Ovary (tissue), 9 donors: ENCODE results near the gene TRAF5. TPM values are rescaled to one million over a fixed set of nuclear protein-coding genes. Genes with fewer than 3 reads are reported as not detected.

Experiments
- DNase-seq, 5 donors: peaks; one replicate each; pipeline ENCODE4 v3.0.0-alpha.2; 2019 to 2020
- H3K27ac ChIP-seq, 2 donors: fragments of 200-600 bp; one replicate each; pipeline versions ENCODE4 v1.5.1 to v1.8.0; 2019 to 2022
- H3K27me3 ChIP-seq: fragments of 200-600 bp; one replicate; pipeline ENCODE4 v1.8.0; 2022
- H3K36me3 ChIP-seq: fragments of 200-600 bp; sonication (generic); one replicate; pipeline ENCODE4 v1.5.1; 2019
- H3K4me1 ChIP-seq: one replicate; pipeline ENCODE4 v1.8.1; 2013; ENCODE audit warnings: mild to moderate bottlenecking, moderate library complexity; ENCODE audit not compliant: insufficient read depth
- H3K4me3 ChIP-seq: fragments of 200-600 bp; sonication (generic); one replicate; pipeline ENCODE4 v1.5.1; 2017
- H3K9me3 ChIP-seq, 2 donors: fragments of 200-600 bp in 1 of 2; sonication (generic) in 1 of 2; one replicate each; pipeline versions ENCODE4 v1.5.1 to v1.8.1; 2013 to 2019; ENCODE audit warnings: mild to moderate bottlenecking in 1 of 2, moderate library complexity in 1 of 2
- EP300 ChIP-seq: sonication (generic); formaldehyde crosslinking; IDR thresholded peaks from one replicate; pipeline ENCODE4 v1.6.1; 2017; ENCODE audit warnings: antibody characterized with exemption
- POLR2A ChIP-seq: fragments of 450-650 bp; IDR thresholded peaks from one replicate; pipeline ENCODE4 v1.6.1; 2017; ENCODE audit warnings: antibody characterized with exemption, mild to moderate bottlenecking, moderate library complexity
- WGBS, 3 donors: extraction: QIAGEN DNeasy Blood & Tissue Kit in 1 of 3; methylation state at CpG; one replicate each; pipeline versions ENCODE4 v1.1.5 to v1.1.7; 2013 to 2017; 5-methylcytosine and 5-hydroxymethylcytosine counted together
- intact Hi-C, 4 donors: fragments of 100-400 bp; cut with DNase I; formaldehyde crosslinking; loops; one replicate each; pipeline versions ENCODE4 v1.11.0 to v1.15.1; 2022 to 2023
- polyA plus RNA-seq, 2 donors: library from polyadenylated mRNA; stranded (reverse); fragments of 200-250 nt in 1 of 2; fragments of 350-450 nt in 1 of 2; fragmentation: Illumina TruSeq in 1 of 2; extraction: RNeasy Lipid Tissue Mini Kit (QIAGEN cat#74804) in 1 of 2; gene quantifications; one replicate each; pipeline ENCODE4 v1.2.3, GENCODE V29; 2013 to 2014
- total RNA-seq, 7 donors: library from RNA; depleted of rRNA in 2 of 7; stranded (reverse); fragments of >200 nt in 2 of 7; fragmentation: NEBNext Ultra II Directional in 3 of 7; extraction: Animal tissue kit (Norgen Biotek cat#: 25700) in 3 of 7; gene quantifications; one replicate each; pipeline versions ENCODE4 v1.1.0 to v1.2.4, GENCODE V29; 2016 to 2023
- TF ChIP-seq, protein P1 (sequence below), 3 donors: fragments of 450-650 bp in 2 of 3; fragments of 200-600 bp in 1 of 3; IDR thresholded peaks; one replicate each; pipeline versions ENCODE4 v1.5.1 to v1.8.0; 2016 to 2022; ENCODE audit warnings: antibody characterized with exemption in 3 of 3, mild to moderate bottlenecking in 1 of 3
- donor health status: DM: no; HTN: no; CAD: no; lungs with moderate emphysema.
- donor health status: DM: no; HTN: no; CAD: no.
- donor health status: Bipolar disorder and iron deficiency.
- donor health status: DM: yes; HTN: yes; CAD: no.
- donor health status: DM: no; HTN: no; CAD: no.
- donor health status: DM: yes; HTN: yes; CAD: no.

The TRAF5 gene
- total and polyA plus RNA-seq, 9 donors, result 6.1 to 23.2 (median 13.6) TPM

DNA sequence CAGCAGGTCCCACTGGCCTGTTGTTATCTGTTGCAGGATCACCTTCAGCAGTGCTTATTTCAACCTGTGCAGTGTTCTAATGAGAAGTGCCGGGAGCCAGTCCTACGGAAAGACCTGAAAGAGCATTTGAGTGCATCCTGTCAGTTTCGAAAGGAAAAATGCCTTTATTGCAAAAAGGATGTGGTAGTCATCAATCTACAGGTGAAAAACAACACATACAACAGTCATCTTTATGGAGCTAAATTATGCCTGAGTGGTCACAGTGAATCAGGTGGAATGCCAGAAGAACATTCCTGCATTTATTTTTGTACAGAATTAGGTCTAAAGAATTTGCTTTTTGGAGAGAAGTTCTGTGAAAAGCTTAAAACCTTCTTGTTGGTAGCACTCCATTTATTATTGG, 33.2 kb downstream of the TRAF5 start:
- intact Hi-C loops, result no loop called here
- H3K9me3 ChIP-seq, result no peaks in the 10 kb centered on the region
- no peak overlapping the region for H3K4me3 ChIP-seq
- TF ChIP-seq EP300 (no peak), POLR2A (no peak)
- TF ChIP-seq, protein P1, sequence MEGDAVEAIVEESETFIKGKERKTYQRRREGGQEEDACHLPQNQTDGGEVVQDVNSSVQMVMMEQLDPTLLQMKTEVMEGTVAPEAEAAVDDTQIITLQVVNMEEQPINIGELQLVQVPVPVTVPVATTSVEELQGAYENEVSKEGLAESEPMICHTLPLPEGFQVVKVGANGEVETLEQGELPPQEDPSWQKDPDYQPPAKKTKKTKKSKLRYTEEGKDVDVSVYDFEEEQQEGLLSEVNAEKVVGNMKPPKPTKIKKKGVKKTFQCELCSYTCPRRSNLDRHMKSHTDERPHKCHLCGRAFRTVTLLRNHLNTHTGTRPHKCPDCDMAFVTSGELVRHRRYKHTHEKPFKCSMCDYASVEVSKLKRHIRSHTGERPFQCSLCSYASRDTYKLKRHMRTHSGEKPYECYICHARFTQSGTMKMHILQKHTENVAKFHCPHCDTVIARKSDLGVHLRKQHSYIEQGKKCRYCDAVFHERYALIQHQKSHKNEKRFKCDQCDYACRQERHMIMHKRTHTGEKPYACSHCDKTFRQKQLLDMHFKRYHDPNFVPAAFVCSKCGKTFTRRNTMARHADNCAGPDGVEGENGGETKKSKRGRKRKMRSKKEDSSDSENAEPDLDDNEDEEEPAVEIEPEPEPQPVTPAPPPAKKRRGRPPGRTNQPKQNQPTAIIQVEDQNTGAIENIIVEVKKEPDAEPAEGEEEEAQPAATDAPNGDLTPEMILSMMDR (IDR thresholded peaks at IDR 0.05), result no peak
- no peak overlapping the region for H3K27ac ChIP-seq
- H3K36me3 ChIP-seq, result no peaks in the 10 kb centered on the region
- H3K4me1 ChIP-seq, result no peaks in the 10 kb centered on the region
- WGBS, 3 donors, result 86 to 90% (median 87%) methylated on average over 3 of the region's 3 CpGs
- DNase-seq, result no peak
- no peaks in the 10 kb centered on the region for H3K27me3 ChIP-seq

DNA sequence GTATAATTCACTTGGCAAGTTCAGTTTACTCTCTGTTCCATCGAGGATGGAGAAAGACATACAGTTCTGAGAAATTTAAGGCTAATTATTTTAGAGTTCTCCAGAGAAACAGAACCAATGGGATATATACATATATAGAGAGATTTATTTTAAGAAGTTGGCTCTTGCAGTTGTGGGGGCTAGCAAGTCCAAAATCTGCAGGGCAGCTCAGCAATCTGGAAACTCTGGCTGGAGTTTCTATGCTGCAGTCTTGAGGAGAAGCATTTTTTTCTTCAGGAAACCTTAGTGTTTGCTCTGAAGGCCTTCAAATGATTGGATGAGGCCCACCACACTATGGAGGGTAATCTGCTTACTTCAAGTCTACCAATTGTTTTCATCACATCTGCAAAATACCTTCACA, 34.6 kb downstream of the TRAF5 start:
- Histone ChIP-seq H3K4me1 (no peaks in the 10 kb centered on the region), H3K27ac (no peak overlapping the region), H3K27me3 (no peaks in the 10 kb centered on the region), H3K36me3 (no peaks in the 10 kb centered on the region), H3K4me3 (no peak overlapping the region), H3K9me3 (no peaks in the 10 kb centered on the region)
- TF ChIP-seq, protein P1 (IDR thresholded peaks at IDR 0.05), result no peak
- TF ChIP-seq POLR2A, result no peak
- TF ChIP-seq EP300, result no peak
- intact Hi-C loops, result no loop called here
- WGBS, 3 donors, result 92 to 98% (median 97%) methylated on average over 1 of the region's 1 CpG
- no peak for DNase-seq

DNA sequence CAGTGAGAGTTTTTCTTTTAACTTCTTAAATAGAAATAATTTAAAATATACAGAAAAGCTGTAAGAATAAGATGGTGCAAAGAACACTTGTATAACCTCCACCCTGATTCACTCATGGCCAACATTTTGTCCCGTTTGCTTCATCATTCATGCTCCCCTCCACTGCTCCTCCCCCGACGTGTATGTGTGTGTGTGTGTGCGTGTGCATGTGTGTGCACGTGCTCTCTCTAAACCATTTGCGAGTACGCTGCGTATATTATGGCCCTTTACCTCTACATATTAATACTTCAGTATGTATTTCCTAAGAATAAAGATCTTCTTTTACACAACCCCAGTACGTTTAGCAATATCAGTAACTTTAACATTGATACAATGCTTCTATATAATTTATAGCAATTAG, 43.0 kb downstream of the TRAF5 start:
- TF ChIP-seq POLR2A (no peak), EP300 (no peak)
- TF ChIP-seq, protein P1 (IDR thresholded peaks at IDR 0.05), result no peak
- no peak overlapping the region for H3K4me3 ChIP-seq
- no peak overlapping the region for H3K27ac ChIP-seq
- no peak for DNase-seq
- no peaks in the 10 kb centered on the region for H3K27me3 ChIP-seq
- intact Hi-C loops, result no loop called here
- H3K9me3 ChIP-seq, result no peaks in the 10 kb centered on the region
- WGBS, 3 donors, result 87 to 91% (median 91%) methylated on average over 9 of the region's 9 CpGs
- no peaks in the 10 kb centered on the region for H3K36me3 ChIP-seq
- no peaks in the 10 kb centered on the region for H3K4me1 ChIP-seq

DNA sequence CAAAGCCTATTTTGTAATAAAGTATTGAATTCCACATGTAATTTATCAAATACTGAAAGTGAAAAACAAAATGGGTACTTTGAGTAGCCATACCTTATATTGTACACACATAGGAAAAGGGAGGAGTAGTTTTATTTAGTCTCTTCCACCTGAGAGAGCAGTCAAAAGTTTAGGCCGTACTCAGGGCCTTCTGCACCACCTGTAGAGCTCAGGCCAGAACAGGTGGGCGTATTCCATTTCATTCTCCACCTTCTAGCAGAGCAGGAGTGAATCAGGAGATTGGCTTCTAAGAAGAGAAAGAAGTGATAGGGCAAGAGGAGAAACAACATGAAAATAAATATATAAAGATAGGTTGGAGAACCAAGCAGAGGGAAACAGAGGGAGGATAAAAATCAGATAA, 44.0 kb downstream of the TRAF5 start:
- Histone ChIP-seq H3K27ac (no peak overlapping the region), H3K4me1 (no peaks in the 10 kb centered on the region), H3K36me3 (no peaks in the 10 kb centered on the region), H3K4me3 (no peak overlapping the region), H3K9me3 (no peaks in the 10 kb centered on the region), H3K27me3 (no peaks in the 10 kb centered on the region)
- WGBS, 3 donors, result 94 to 95% (median 94%) methylated on average over 2 of the region's 2 CpGs
- intact Hi-C loops, result no loop called here
- TF ChIP-seq POLR2A, result no peak
- TF ChIP-seq, protein P1 (IDR thresholded peaks at IDR 0.05), result no peak
- TF ChIP-seq EP300, result no peak
- no peak for DNase-seq
